ENCODE results near the gene TMOD1. TPM values are rescaled to one million over a fixed set of nuclear protein-coding genes. Genes with fewer than 3 reads are reported as not detected.

The TMOD1 gene
- total and polyA plus RNA-seq, 2 of the 8 experiments (the other 6 are each of a cell fraction or from before 2014, with no cell fraction given) = 0.17 to 0.88 TPM

- Histone ChIP-seq H3K18ac (ENCODE audit: extremely low read depth, low read length) (no peak overlapping the region), H4K8ac (ENCODE audit: extremely low read depth, insufficient read depth, low read length) (no peak overlapping the region), H3K27me3 (replicated peaks in 1 of 4; ENCODE audit: control insufficient read depth in 3 of 4, extremely low read depth in 1 of 4, insufficient read depth in 3 of 4, low read length in 3 of 4) (no peaks in the 10 kb centered on the region; a peak in 1 of 7 replicates), H3K23me2 (ENCODE audit: low read depth, low read length) (no peaks in the 10 kb centered on the region), H3K4me3 (ENCODE audit: extremely low read depth in 1 of 4, insufficient read depth in 2 of 4, low read depth in 3 of 4, low read length in 4 of 4) (no peak overlapping the region), H3K56ac (replicated peaks; ENCODE audit: insufficient read length, low read depth, low read length) (no peak overlapping the region), H3K4me1 (replicated peaks in 1 of 4; ENCODE audit: control insufficient read depth in 3 of 4, insufficient read depth in 4 of 4, low read length in 3 of 4) (peaks cover 0 to 2% (median 1%) of the 10 kb centered on the region in 4 experiments; a peak in 3 of 7 replicates), H3K4ac (replicated peaks; ENCODE audit: insufficient read length, low read depth, low read length) (no peak overlapping the region), H3K23ac (ENCODE audit: insufficient read length) (no peak overlapping the region), H3K79me1 (ENCODE audit: low read depth, low read length) (no peaks in the 10 kb centered on the region), H3K4me2 (ENCODE audit: insufficient read depth in 1 of 2, low read depth in 2 of 2, low read length in 2 of 2) (no peak overlapping the region), H3K27ac (ENCODE audit: low read depth, low read length) (no peak overlapping the region), H2BK15ac (ENCODE audit: low read length) (no peak overlapping the region), H2BK5ac (ENCODE audit: low read depth, low read length) (no peak overlapping the region), H3K36me3 (ENCODE audit: control insufficient read depth in 2 of 4, insufficient read depth in 4 of 4, low read length in 3 of 4) (no peaks in the 10 kb centered on the region), H2BK12ac (ENCODE audit: low read depth, low read length) (no peak overlapping the region), H2AK5ac (ENCODE audit: low read depth, low read length) (no peak overlapping the region), H3K9me3 (ENCODE audit: insufficient read depth in 2 of 2, low read depth in 1 of 2, low read length in 1 of 2) (no peaks in the 10 kb centered on the region), H3K79me2 (ENCODE audit: control insufficient read depth in 1 of 2, insufficient read depth in 2 of 2, low read length in 2 of 2) (no peaks in the 10 kb centered on the region), H2BK20ac (ENCODE audit: low read length) (no peak overlapping the region), H4K5ac (ENCODE audit: insufficient read length, low read depth, low read length) (no peak overlapping the region), H2AFZ (ENCODE audit: low read length) (no peak overlapping the region), H2BK120ac (replicated peaks; ENCODE audit: low read depth, low read length) (no peak overlapping the region), H4K20me1 (replicated peaks in 1 of 2; ENCODE audit: control insufficient read depth in 1 of 2, insufficient read depth in 2 of 2, low read length in 2 of 2) (no peaks in the 10 kb centered on the region), H3K14ac (ENCODE audit: insufficient read length) (no peak overlapping the region), H4K91ac (replicated peaks; ENCODE audit: insufficient read length, low read length) (no peak overlapping the region), H3K9ac (replicated peaks in 1 of 4; ENCODE audit: extremely low read depth in 1 of 4, low read depth in 3 of 4, low read length in 3 of 4) (no peak overlapping the region)
- TF ChIP-seq ATF3 (IDR thresholded peaks at IDR 0.05; ENCODE audit: insufficient read depth, low read depth, low read length) = no peak
- no peak for TF ChIP-seq CHD1 (IDR thresholded peaks at IDR 0.05; ENCODE audit: low read depth, low read length)
- DNase-seq (ENCODE audit: low read depth in 1 of 2, low spot score in 2 of 2) (no peak), FAIRE-seq (no peak)
- CTCF ChIA-PET (ENCODE audit: partially characterized antibody) = interaction anchor here (0.7 kb wide), 1 partner anchor 10 kb away, joined by 3 read pairs; no protein-coding TSS in a partner anchor
- POLR2A ChIA-PET (ENCODE audit: partially characterized antibody) = no interaction called here
- WGBS, 2 experiments (ENCODE audit: extremely low coverage in 1 of 2, insufficient coverage in 1 of 2, insufficient read length in 1 of 2, insufficient replicate concordance in 2 of 2, low coverage in 1 of 2, low lambda C conversion rate in 2 of 2, missing lambda C conversion rate in 1 of 2) = 90% methylated on average over 10 of the region's 10 CpGs; no CpG with 5 or more reads in 1 of the 2 experiments
Observed at GRCh38 chr9:97559111-97559514, 57.6 kb downstream of the TMOD1 start.

Data from H1 (cell line).